Keratinocyte (primary cell): ENCODE measurements around the gene ZNF217. TPM values are rescaled to one million over a fixed set of nuclear protein-coding genes. Genes with fewer than 3 reads are reported as not detected.
"Not testable (repeated sequence)": the region's sequence is repeated elsewhere in the genome, so short reads cannot be mapped to it uniquely, and the experiment has no call there.

Experiments
- DNase-seq: peaks from one replicate; pipeline ENCODE4 v3.0.0-alpha.2; 2011; ENCODE audit warnings: low read depth, missing footprints, low spot score
- FAIRE-seq: peaks from 2 replicates; lab custom pipeline; 2011; peaks lifted over from hg19 to GRCh38; lab: Jason Lieb, UNC
- H2AFZ ChIP-seq: 2 replicates; pipeline ENCODE4 v1.6.0; 2012; ENCODE audit warnings: low read length, control low read depth, inconsistent platforms; ENCODE audit not compliant: control insufficient read depth
- H3K27ac ChIP-seq: 2 replicates; pipeline ENCODE4 v1.5.1; 2011; ENCODE audit warnings: low read length; ENCODE audit not compliant: control insufficient read depth, insufficient read depth
- H3K27me3 ChIP-seq: 3 replicates; pipeline ENCODE4 v1.6.0; 2011; ENCODE audit warnings: low read length; ENCODE audit not compliant: control insufficient read depth, insufficient read depth; ENCODE audit errors: extremely low read depth
- H3K36me3 ChIP-seq, 2 experiments: 2 replicates in 1 of 2; 3 replicates in 1 of 2; pipeline ENCODE4 v1.5.1; 2011; ENCODE audit warnings: low read length in 2 of 2, mild to moderate bottlenecking in 1 of 2; ENCODE audit not compliant: control insufficient read depth in 2 of 2, insufficient read depth in 2 of 2; ENCODE audit errors: extremely low read depth in 1 of 2
- H3K4me1 ChIP-seq: 3 replicates; pipeline ENCODE4 v1.5.1; 2011; ENCODE audit warnings: low read length; ENCODE audit not compliant: control insufficient read depth, insufficient read depth; ENCODE audit errors: extremely low read depth
- H3K4me2 ChIP-seq: 3 replicates; pipeline ENCODE4 v1.6.0; 2011; ENCODE audit warnings: low read depth, low read length; ENCODE audit not compliant: control insufficient read depth, insufficient read depth; ENCODE audit errors: extremely low read depth
- H3K4me3 ChIP-seq, 3 experiments: fragments of 200-600 bp in 1 of 3; sonication (generic) in 1 of 3; 2 replicates in 2 of 3; 3 replicates in 1 of 3; pipeline ENCODE4 v1.5.1; 2011 to 2016; ENCODE audit warnings: low read length in 3 of 3, mild to moderate bottlenecking in 3 of 3, control low read depth in 2 of 3, inconsistent platforms in 1 of 3, low read depth in 1 of 3, mixed read lengths in 1 of 3, mixed run types in 1 of 3, moderate library complexity in 1 of 3; ENCODE audit not compliant: control insufficient read depth in 2 of 3, insufficient read depth in 2 of 3; ENCODE audit errors: extremely low read depth in 1 of 3
- H3K79me2 ChIP-seq: 2 replicates; pipeline ENCODE4 v1.6.0; 2012; ENCODE audit warnings: low read length; ENCODE audit not compliant: control insufficient read depth, insufficient read depth
- H3K9ac ChIP-seq: 3 replicates; pipeline ENCODE4 v1.6.0; 2011; ENCODE audit warnings: low read length; ENCODE audit not compliant: control insufficient read depth, insufficient read depth; ENCODE audit errors: extremely low read depth
- H3K9me1 ChIP-seq: 3 replicates; pipeline ENCODE4 v1.6.0; 2011; ENCODE audit warnings: low read length; ENCODE audit not compliant: control insufficient read depth, insufficient read depth; ENCODE audit errors: extremely low read depth
- H3K9me3 ChIP-seq: 2 replicates; pipeline ENCODE4 v1.5.1; 2012; ENCODE audit warnings: low read depth, low read length; ENCODE audit not compliant: control insufficient read depth
- H4K20me1 ChIP-seq: 3 replicates; pipeline ENCODE4 v1.6.0; 2011; ENCODE audit warnings: low read length; ENCODE audit not compliant: control insufficient read depth, insufficient read depth; ENCODE audit errors: extremely low read depth
- CTCF ChIP-seq, 3 experiments: IDR thresholded peaks in 1 of 3; conservative IDR thresholded peaks in 1 of 3; optimal IDR thresholded peaks in 1 of 3; 2 replicates in 2 of 3; 3 replicates in 1 of 3; pipeline versions ENCODE3 to v1.5.1; 2011; ENCODE audit warnings: low read length in 3 of 3, mild to moderate bottlenecking in 3 of 3, moderate library complexity in 2 of 3, control low read depth in 1 of 3, inconsistent platforms in 1 of 3; ENCODE audit not compliant: insufficient read depth in 2 of 3; ENCODE audit errors: extremely low read depth in 1 of 3
- EZH2 ChIP-seq: IDR thresholded peaks from one replicate; pipeline ENCODE4 v1.6.1; 2012; ENCODE audit warnings: inconsistent platforms, mild to moderate bottlenecking, low read length, moderate library complexity
- dilution Hi-C: fragments of 300-500 bp; cut with MboI; formaldehyde crosslinking; loops from one replicate; pipeline ENCODE4 v1.7.0; 2020; ENCODE audit warnings: low sequenced_read_pairs; ENCODE audit not compliant: extremely low pct_ligation_motif_present
- polyA plus RNA-seq, 5 experiments: library from polyadenylated mRNA; depleted of rRNA in 3 of 5; stranded (reverse) in 3 of 5; stranded (forward) in 1 of 5; unstranded in 1 of 5; fragments of >200 nt; gene quantifications; 1 replicate in 1 of 5; 2 replicates in 3 of 5; 3 replicates in 1 of 5; pipeline versions ENCODE4 v1.2.1 to v1.2.3, GENCODE V29; 2011 to 2012; ENCODE audit warnings: missing spikeins in 2 of 5, low read depth in 1 of 5, low replicate concordance in 1 of 5

ZNF217 gene
- polyA plus RNA-seq, 1 donor (not counting 4 experiments of a cell fraction or from before 2014, with no cell fraction given) = 17.3 TPM

- FAIRE-seq, dilution Hi-C loops, DNase-seq, H3K4me2 ChIP-seq, H3K9me3 ChIP-seq, H2AFZ ChIP-seq, H4K20me1 ChIP-seq, H3K9ac ChIP-seq, H3K4me1 ChIP-seq, H3K79me2 ChIP-seq, H3K9me1 ChIP-seq, H3K36me3 ChIP-seq, H3K4me3 ChIP-seq, H3K27me3 ChIP-seq: not testable (repeated sequence)
- peak overlapping the region; percentile 38 for H3K27ac ChIP-seq
Observed at GRCh38 chr20:53612289-53612688, 18.6 kb upstream of the ZNF217 start.

GRCh38 chr20:53611449-53611894 lies 17.8 kb upstream of the ZNF217 start:
- dilution Hi-C loops = no loop called here
- no peaks in the 10 kb centered on the region for H3K9me1 ChIP-seq
- peak overlapping the region; percentile 66 for H2AFZ ChIP-seq
- no peaks in the 10 kb centered on the region for H3K27me3 ChIP-seq
- H4K20me1 ChIP-seq = no peaks in the 10 kb centered on the region
- peak overlapping the region in 1 of 3 experiments; percentile 8 for H3K4me3 ChIP-seq
- no peaks in the 10 kb centered on the region for H3K79me2 ChIP-seq
- H3K9me3 ChIP-seq = no peaks in the 10 kb centered on the region
- peak overlapping the region; percentile 59 for H3K9ac ChIP-seq
- H3K36me3 ChIP-seq = no peaks in the 10 kb centered on the region
- DNase-seq (peak; percentile 73), FAIRE-seq (peak; percentile 86)
- peak overlapping the region; percentile 78 for H3K27ac ChIP-seq
- H3K4me2 ChIP-seq = peak overlapping the region; percentile 82
- no peak for TF ChIP-seq EZH2
- no peak for TF ChIP-seq CTCF (optimal IDR thresholded peaks at IDR 0.05 in 1 of 3, IDR thresholded peaks at IDR 0.05 in 1 of 3, conservative IDR thresholded peaks at IDR 0.05 in 1 of 3; ENCODE audit: extremely low read depth in 1 of 3, insufficient read depth in 2 of 3, low read length in 3 of 3)
- peaks cover 10% of the 10 kb centered on the region for H3K4me1 ChIP-seq
